ENCODE data around the gene SMOC2.

DNA sequence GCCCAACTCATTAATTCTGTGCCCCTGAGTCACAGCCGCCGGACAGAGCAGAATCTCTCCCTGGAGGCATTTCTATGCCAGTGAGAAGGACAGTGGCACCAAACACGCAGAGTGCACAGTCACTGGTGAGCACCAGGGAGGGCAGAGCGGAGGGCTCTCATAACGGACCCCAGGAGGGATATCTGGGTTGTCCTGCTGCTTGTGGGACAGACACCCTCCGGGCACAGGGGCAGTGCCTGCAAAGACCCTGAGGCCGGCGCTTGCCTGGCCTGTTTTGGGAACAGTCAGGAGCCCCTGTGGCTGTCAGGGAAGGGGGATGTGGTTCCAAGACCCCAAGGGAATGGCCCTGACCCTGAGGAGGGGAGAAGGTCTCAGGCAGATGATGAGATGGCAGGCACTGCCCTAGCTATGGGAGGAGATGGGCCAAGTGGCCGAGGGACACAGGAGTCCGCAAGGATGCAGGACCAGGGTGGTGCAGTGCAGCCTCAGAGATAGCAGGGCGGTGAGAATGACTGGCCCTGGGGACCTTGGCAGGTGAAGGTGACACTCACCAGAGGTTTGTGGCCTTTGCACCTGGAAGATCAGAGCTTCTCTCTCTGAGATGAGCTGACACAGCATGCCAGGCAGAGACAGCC lies 270.8 kb downstream of the SMOC2 start:
- TF ChIP-seq, protein P1, sequence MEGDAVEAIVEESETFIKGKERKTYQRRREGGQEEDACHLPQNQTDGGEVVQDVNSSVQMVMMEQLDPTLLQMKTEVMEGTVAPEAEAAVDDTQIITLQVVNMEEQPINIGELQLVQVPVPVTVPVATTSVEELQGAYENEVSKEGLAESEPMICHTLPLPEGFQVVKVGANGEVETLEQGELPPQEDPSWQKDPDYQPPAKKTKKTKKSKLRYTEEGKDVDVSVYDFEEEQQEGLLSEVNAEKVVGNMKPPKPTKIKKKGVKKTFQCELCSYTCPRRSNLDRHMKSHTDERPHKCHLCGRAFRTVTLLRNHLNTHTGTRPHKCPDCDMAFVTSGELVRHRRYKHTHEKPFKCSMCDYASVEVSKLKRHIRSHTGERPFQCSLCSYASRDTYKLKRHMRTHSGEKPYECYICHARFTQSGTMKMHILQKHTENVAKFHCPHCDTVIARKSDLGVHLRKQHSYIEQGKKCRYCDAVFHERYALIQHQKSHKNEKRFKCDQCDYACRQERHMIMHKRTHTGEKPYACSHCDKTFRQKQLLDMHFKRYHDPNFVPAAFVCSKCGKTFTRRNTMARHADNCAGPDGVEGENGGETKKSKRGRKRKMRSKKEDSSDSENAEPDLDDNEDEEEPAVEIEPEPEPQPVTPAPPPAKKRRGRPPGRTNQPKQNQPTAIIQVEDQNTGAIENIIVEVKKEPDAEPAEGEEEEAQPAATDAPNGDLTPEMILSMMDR (conservative IDR thresholded peaks at IDR 0.05; ENCODE audit: low read depth, low read length): no peak
- TF ChIP-seq MXI1 (IDR thresholded peaks at IDR 0.05; ENCODE audit: borderline replicate concordance, low read depth, low read length): no peak
- TF ChIP-seq RAD21 (IDR thresholded peaks at IDR 0.05; ENCODE audit: low read length): no peak
- no peak for TF ChIP-seq CEBPB (IDR thresholded peaks at IDR 0.05; ENCODE audit: low read depth, low read length)
- TF ChIP-seq FOS (IDR thresholded peaks at IDR 0.05; ENCODE audit: low read depth, low read length): no peak
- TF ChIP-seq, protein P2, sequence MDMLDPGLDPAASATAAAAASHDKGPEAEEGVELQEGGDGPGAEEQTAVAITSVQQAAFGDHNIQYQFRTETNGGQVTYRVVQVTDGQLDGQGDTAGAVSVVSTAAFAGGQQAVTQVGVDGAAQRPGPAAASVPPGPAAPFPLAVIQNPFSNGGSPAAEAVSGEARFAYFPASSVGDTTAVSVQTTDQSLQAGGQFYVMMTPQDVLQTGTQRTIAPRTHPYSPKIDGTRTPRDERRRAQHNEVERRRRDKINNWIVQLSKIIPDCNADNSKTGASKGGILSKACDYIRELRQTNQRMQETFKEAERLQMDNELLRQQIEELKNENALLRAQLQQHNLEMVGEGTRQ (IDR thresholded peaks at IDR 0.05; ENCODE audit: low read depth, low read length): no peak
- TF ChIP-seq MAFK (IDR thresholded peaks at IDR 0.05; ENCODE audit: low read depth, low read length): no peak
- TF ChIP-seq CHD1 (IDR thresholded peaks at IDR 0.05; ENCODE audit: low read depth, low read length): no peak

All from IMR-90 (cell line).